Ureter (tissue), 1 donor: ENCODE measurements around the gene SDC4. TPM values are rescaled to one million over a fixed set of nuclear protein-coding genes. Genes with fewer than 3 reads are reported as not detected.

Source experiments
- DNase-seq: peaks from one replicate; pipeline ENCODE4 v3.0.0-alpha.2; 2020; ENCODE audit warnings: low spot score
- total RNA-seq: library from RNA; stranded (reverse); gene quantifications from one replicate; pipeline ENCODE4 v1.2.4, GENCODE V29; 2023
- donor health status: DM: yes; HTN: yes; CAD: no.

Gene SDC4
- total RNA-seq, 1 donor from 2014 or later: 215 TPM

DNA sequence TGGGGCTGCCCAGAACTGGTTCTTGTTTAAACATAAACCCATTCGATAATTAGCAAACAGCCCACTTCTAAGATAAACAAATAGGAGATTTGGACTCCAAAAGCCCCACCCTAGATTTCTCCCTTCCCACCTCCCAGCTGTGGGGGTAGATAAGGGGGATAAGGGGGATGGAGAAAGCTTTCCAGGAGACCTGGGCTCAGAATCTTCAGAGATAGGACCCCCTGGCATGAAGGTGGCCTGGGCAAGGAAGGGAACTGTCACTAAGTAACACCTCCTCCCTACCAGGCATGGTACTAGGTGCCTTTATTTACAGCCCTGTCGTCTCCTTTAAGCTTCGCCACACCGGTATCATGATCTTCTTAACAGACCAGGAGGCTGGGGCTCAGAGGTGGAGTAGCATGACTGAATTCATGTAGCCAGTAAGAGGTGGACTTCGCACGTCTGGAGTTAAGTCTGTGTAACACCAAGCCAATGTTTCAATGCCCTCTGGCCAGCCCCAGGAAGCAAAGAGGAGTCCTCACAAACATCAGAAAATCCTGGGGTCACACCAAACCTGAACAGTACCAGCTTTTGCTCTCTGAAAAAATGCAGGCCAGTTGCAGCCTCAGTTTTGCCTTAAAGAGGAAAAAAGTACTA, 4.6 kb downstream of the SDC4 start:
- no peak for DNase-seq

DNA sequence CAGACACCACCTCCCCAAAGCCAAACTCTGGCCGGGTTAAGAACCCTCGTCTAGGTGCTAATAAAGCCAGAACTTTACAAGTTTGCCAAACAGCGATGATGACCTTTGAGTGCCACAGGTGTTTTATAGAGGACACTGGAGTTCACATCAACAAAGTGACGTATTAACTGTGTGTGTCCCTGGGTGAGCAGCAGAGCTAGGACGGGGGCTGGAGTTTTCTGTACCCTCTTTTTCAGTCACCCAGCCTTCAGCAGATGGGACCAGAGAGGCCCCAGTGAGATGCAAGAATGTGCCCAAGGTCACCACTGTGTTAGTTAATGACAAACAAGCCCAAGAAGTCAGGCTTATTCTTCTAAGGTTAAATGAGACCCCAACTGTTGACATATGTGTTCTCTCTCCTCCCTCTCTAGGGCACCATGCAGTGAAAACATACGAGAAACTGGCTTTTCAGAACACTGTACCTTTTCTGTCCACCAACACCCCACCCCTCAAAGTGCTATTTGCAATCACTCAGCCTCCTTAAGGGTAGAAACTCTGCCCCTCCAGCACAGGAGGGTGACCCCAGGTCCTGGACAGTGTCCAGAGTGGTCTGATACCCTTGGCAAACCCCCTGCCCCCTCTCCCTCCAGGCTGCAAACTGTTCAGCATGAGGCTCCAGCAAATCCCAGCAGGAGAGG, 5.2 kb downstream of the SDC4 start:
- peak; percentile 73 for DNase-seq

DNA sequence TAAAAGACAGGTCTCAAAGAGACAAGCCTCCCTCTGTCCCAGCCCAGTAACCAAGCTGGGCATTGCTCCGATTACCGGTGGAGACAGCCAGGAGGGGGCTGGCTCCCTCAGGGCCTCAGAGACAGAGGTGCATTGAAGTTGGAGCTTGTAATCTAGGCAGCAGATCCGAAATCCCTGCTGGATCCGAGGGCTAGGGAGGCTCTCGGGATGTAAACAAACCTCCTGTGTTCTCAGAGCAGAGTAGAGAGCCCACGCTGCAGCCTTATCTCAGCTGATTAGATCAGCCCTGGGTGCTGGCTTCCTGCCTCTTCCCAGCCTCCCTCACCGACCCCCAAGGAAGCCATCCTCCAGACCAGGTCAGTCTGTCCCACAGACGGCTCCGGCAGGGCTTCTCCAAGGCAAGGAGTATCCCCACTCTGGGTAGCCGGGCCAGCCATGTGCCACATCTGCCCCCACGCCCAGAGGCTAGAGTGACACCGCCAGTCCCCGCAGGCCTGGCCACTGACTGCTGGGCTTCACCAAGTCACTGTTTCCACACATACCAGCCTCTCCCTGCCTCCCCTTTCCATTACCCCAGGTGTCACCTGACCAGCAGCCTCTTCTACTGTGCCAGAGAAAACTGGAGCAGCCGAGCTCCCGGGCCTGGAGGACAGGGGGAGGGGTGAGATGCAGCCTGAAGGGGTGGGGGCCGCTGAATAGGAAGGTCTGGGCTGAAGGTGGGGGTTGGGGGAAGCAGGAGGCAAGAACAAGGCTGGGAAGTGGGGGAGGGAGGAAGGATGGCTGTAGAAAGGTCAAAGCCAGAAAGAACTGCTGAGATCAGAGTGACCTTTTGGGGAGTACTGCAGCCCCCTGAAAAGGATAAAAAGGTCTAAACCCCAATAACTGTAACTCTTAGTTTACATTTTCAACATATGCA, 6.0 kb downstream of the SDC4 start:
- DNase-seq: peak; percentile 80

- no peak for DNase-seq
Measured at GRCh38 chr20:45341579-45341938, 6.7 kb downstream of the SDC4 start.

DNA sequence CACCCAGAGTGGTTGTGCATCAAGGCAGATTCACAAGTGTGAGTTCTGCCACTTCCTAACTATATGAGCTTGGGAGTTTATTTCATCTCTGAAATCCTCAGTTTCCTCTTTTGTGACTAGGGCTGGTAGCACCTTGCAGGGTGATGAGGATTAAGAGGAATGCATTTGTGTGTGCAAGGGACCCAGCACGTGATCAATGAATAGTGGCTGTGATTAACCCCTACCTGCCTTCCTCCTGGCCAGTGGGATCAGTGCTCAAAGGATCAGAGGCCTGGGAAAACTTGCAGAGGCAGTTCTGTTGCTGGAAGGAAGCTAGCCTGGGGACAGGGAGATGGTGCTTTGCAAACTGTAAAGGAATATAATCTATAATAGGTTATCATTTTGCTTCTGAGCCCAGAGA, 7.3 kb downstream of the SDC4 start:
- DNase-seq: no peak

DNA sequence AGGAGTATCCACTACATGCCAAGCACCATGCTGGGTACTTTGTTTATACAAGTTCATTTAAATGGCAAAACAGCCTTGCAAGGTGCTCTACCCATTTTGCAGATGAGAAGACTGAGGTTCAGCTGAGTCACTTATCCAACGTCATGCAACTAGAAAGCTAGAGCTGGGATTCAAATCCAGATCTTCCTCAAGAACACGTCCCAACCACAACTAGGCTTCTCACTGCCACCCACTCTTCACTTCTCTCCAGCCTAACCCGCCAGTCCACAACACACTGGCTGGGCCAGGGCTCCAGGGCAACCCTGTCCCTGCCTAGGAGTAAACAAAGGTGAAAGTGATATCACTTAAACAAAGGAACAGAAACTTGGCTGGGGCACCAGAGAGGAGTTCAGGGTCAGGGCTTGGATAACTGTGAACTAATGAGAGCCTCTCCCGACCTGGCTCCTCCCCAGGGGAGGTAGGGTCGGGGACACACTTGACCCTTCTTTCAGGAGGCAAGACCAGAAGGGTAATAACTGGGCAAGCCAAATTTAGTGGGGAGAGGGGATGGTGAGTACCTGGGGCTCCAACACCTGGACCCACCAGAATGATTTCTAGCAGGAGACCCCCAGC, 7.9 kb downstream of the SDC4 start:
- DNase-seq: no peak

DNA sequence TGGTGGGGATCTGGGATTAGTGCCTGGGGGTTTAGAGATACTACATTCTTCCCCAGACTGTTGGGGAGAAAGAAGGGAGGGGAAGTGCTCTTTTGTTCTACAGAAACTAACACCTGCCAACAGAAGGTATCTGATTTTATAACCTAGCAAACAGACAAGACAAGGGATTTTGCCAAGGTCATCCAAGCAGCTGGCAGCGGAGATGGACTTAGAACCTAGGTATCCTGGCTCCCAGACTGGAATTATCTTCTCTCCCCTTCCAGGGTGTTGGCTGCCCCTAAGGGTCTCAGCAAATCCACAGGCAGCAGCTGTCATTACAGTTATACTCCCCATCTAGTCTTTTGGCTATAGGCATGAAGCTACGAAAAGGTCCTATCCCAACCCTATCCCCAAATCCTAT, 8.4 kb downstream of the SDC4 start:
- DNase-seq: no peak

DNA sequence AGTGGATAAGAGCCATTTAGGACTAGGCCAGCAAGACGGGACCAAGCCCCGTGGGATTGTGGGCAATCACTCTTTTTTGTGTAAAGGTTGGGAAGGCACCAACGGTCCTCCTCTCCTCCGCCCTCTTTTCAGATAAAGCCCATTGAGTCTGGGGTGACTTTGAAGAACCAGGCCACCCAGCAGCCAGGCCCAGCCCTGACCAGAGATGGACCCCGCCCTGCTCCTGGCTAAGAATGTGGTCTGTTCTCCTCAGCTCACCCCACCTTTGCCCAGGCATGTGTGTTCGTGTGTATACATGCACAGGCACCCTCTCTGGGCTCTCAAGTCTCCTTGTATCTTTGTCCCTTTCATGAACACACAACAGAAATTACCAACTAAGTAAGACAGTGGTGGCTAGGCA, 9.1 kb downstream of the SDC4 start:
- peak; percentile 72 for DNase-seq

DNA sequence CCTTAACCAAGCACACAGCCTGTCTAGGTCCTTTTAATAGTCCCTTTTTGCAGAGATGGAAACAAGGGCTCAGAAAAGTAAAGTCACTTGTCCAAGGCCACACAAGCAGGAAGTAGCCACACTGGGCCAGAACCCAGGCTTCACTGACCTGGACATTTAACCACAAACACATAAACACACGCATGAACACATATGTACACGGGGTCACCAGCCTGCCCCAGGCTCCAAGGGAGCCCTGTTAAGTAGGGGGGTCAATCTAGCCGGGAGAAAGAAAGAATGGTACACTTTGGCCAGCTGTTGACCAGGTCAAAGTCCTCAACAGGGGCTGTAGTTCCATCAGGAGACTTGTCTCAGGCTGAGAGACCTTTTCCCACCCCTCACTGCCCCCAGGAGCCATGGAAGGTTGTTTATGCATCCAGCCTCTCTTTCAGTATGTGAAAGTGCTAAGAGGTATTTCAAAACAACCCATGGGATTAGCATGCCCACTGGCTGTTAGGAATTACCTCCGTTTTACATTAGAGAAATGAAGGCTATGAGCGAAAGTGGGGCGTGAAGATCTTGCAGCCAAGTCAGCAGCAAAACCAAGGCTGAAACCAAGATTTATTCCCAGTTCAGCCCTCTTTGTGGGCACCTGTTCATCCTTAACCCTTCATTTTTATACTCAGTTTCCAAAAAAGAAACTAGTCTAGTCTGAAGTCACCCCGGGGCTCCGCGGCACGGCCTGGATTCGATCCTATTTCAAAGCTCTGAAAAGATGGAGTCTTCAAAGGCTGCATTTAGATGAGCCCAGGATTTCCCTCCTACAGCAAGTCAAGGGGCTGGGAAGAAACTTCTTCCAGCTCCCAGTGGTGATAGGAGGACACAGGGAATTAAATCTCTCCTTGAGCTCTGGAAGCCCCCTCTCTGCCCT, 9.8 kb downstream of the SDC4 start:
- DNase-seq: no peak

DNA sequence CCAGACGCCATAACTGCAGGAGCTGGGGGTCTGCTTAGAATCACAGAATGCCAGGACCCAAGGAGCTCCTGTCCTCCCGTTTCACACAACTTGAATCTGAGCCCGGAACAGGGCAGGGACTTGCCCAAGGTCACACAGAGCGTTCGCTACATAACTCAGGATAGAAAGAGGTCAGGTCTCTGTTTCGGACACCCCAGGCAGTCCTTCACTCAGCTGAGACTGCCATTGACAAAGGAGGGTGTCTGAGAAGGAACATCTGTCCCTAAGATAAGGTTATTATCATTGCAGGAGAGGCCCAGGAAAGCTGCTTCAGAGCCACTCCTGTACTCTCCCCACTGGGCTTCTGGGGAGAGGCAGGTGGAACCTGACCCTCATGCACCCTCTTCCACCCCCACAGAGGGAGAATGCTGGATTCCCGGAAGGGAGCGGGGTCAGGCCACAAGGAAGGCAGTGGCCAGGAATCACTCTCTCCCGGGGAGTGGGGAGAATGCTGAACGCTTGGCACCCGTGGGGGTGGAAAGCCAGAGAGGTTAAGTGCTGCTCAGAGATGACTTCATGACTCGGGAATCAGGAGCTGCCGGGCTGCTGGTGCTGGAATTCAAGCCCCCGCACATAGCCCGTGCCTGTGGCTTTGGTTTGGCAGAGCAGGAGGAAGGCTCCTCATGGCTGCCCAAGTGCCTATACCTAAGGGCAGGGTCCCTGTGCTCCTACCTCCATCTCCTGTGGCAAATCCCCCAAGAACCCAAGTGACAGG, 10.7 kb downstream of the SDC4 start:
- DNase-seq: peak; percentile 65

GRCh38 chr20:45336530-45337366, 11.5 kb downstream of the SDC4 start:
- DNase-seq: no peak

- no peak for DNase-seq
Measured at GRCh38 chr20:45330476-45330875, 17.7 kb downstream of the SDC4 start.

- DNase-seq: no peak
Measured at GRCh38 chr20:45329497-45330319, 18.5 kb downstream of the SDC4 start.

- DNase-seq: no peak
Measured at GRCh38 chr20:45328451-45328850, 19.8 kb downstream of the SDC4 start.

- no peak for DNase-seq
Measured at GRCh38 chr20:45325371-45325770, 22.9 kb downstream of the SDC4 start.

- no peak for DNase-seq
Measured at GRCh38 chr20:45323731-45324130, 24.5 kb downstream of the SDC4 start.

- DNase-seq: no peak
Measured at GRCh38 chr20:45322952-45323383, 25.3 kb downstream of the SDC4 start.

DNA sequence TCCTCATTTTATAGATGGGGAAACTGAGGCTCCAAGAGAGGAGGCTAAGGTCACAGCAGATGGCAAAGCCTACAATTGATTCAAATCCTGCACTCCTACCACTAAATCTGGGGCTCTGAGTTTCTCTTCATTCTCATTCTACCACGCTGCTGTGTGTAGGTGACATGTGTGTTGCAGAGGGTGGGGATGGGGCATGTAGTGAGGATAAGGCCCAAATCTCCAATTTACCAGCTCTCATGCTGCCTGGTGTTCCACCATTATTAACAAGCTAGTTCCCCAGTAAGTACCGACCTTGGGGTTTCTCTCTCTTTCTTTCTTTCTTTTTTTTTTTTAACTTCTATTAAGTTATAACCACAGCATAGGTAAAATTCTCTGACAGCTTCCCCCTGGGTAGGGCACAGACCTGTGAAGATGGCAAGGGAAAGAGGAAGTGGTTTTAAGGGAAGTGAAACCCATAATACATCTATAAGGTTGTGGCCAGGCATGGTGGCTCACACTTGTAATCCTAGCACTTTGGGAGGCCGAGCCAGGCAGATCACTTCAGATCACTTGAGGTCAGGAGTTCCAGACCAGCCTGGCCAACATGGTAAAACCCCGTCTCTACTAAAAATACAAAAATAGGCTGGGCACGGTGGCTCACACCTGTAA, 27.2 kb downstream of the SDC4 start:
- no peak for DNase-seq
